SK-N-SH treated with all-trans-retinoic acid at 6 μM for 48 hours (cell line): ENCODE data around the gene DBX1.

Experiments
- CSRNP3 ChIP-seq: fragments of 250-450 bp; sonication (Bioruptor Pico); IDR thresholded peaks from 2 replicates; pipeline ENCODE4 v1.5.1; 2021; ENCODE audit warnings: mild to moderate bottlenecking, moderate library complexity
- GLIS3 ChIP-seq: fragments of 250-450 bp; sonication (Bioruptor Pico); IDR thresholded peaks from 2 replicates; pipeline ENCODE4 v1.5.0; 2020; ENCODE audit warnings: mild to moderate bottlenecking, moderate library complexity
- TOX ChIP-seq: fragments of 250-450 bp; sonication (Bioruptor Pico); IDR thresholded peaks from 2 replicates; pipeline ENCODE4 v1.8.0; 2021; ENCODE audit warnings: mild to moderate bottlenecking, moderate library complexity, borderline replicate concordance
- TSHZ2 ChIP-seq: fragments of 250-450 bp; sonication (Bioruptor Pico); IDR thresholded peaks from 2 replicates; pipeline ENCODE4 v1.5.0; 2020; ENCODE audit warnings: mild to moderate bottlenecking, moderate library complexity
- ZFP3 ChIP-seq: fragments of 250-450 bp; sonication (Bioruptor Pico); IDR thresholded peaks from 2 replicates; pipeline ENCODE4 v1.5.0; 2020; ENCODE audit warnings: mild to moderate bottlenecking, moderate library complexity
- ZNF70 ChIP-seq: fragments of 450-650 bp; formaldehyde crosslinking; IDR thresholded peaks from 2 replicates; pipeline ENCODE4 v1.5.0; 2020; ENCODE audit warnings: mild to moderate bottlenecking, moderate library complexity

GRCh38 chr11:20127671-20128527, 32.4 kb downstream of the DBX1 start:
- TF ChIP-seq TOX (CRISPR knock-in tag) (no peak), ZFP3 (peak; percentile 82), ZNF70 (no peak), CSRNP3 (no peak), TSHZ2 (CRISPR knock-in tag) (no peak), GLIS3 (no peak)
